ENCODE data around the gene TTC9C.

- TF ChIP-seq CTCF (IDR thresholded peaks at IDR 0.05) (no peak), POLR2A (IDR thresholded peaks at IDR 0.05) (no peak), EP300 (IDR thresholded peaks at IDR 0.05) (no peak)
Measured at GRCh38 chr11:62702246-62702645, 26.0 kb upstream of the TTC9C start.

Measured in suprapubic skin (tissue), 3 donors.